Immature natural killer cell (primary cell): Measurements from ENCODE around the gene SHQ1. TPM values are rescaled to one million over a fixed set of nuclear protein-coding genes. Genes with fewer than 3 reads are reported as not detected.
"Not testable (repeated sequence)": the region's sequence is repeated elsewhere in the genome, so short reads cannot be mapped to it uniquely, and the experiment has no call there.

ENCODE experiments used
- DNase-seq, 3 donors: peaks; one replicate each; pipeline ENCODE4 v3.0.0; 2022; ENCODE audit warnings: mixed read lengths in 1 of 3
- H3K27ac Mint-ChIP-seq, 6 donors: one replicate each; pipeline ENCODE4 v1.8.0; 2020; ENCODE audit warnings: mixed read lengths in 6 of 6, mild to moderate bottlenecking in 5 of 6, inconsistent platforms in 4 of 6, moderate library complexity in 3 of 6
- H3K27me3 Mint-ChIP-seq, 3 donors: one replicate each; pipeline ENCODE4 v1.8.0; 2020 to 2021; ENCODE audit warnings: low read depth in 3 of 3, mild to moderate bottlenecking in 3 of 3, mixed read lengths in 3 of 3, moderate library complexity in 3 of 3, inconsistent platforms in 1 of 3
- H3K36me3 Mint-ChIP-seq, 3 donors: one replicate each; pipeline ENCODE4 v1.8.0; 2020; ENCODE audit warnings: mixed read lengths in 3 of 3, inconsistent platforms in 2 of 3, mild to moderate bottlenecking in 2 of 3
- H3K4me1 Mint-ChIP-seq, 2 donors: one replicate each; pipeline ENCODE4 v1.8.0; 2020; ENCODE audit warnings: inconsistent platforms in 2 of 2, mild to moderate bottlenecking in 2 of 2, mixed read lengths in 2 of 2, moderate library complexity in 1 of 2
- H3K4me3 Mint-ChIP-seq, 5 donors: one replicate each; pipeline ENCODE4 v1.8.0; 2020; ENCODE audit warnings: mild to moderate bottlenecking in 5 of 5, mixed read lengths in 5 of 5, inconsistent platforms in 3 of 5, moderate library complexity in 3 of 5
- H3K9me3 Mint-ChIP-seq, 6 donors: one replicate each; pipeline ENCODE4 v1.8.0; 2020; ENCODE audit warnings: mild to moderate bottlenecking in 6 of 6, mixed read lengths in 6 of 6, inconsistent platforms in 4 of 6, moderate library complexity in 3 of 6
- polyA plus RNA-seq, 3 donors: library from polyadenylated mRNA; unstranded; fragments of 300-500 nt; fragmentation: Illumina TruSeq; gene quantifications; one replicate each; pipeline ENCODE4 v1.2.3, GENCODE V29; 2021

SHQ1 gene
- polyA plus RNA-seq, 3 donors from 2014 or later: 12.4 to 27.4 (median 15.3) TPM

DNA sequence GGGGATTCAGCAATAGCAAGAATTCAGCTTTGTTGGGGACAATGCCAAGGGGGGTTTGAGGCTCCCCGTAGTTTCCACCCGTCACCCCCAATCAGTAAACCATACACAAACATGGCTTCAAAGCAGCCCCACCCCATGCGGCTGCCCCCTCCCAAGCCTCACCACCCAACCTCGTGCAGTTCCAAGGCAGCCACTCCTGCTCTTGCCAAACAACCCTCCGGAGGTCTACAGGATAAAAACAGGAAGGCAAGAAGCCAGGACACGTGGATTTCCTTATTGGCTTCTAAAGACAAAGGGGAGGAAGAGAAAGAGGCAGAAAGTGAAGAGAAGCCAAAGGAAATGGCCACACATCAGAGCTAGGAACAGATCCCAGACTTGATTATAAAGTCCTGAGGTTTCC is 121.1 kb downstream of the SHQ1 start:
- H3K4me3 Mint-ChIP-seq: no peak overlapping the region
- no peak overlapping the region for H3K27ac Mint-ChIP-seq

DNA sequence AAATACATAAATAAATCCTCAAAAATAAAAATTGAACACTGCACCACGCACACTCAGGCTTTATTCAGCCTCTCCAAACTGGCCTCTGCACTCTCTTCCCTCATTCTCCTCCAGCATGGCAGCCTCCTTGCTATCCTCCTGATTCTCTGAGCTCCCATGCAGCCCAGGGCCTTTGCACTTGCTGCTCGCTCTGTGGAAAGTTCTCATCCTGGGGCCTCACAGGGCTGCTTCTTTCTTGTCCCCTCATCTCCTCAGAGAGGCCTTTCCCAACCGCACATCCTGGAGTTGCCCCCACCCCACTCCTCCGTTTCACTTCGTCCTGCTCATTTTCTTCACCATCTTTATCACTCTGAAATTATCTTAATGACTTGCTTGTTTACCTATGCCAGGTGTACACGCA is 123.0 kb downstream of the SHQ1 start:
- no peak for DNase-seq
- Mint-ChIP-seq H3K27ac (peak overlapping the region in 1 of 6 donors; percentile 12), H3K4me3 (no peak overlapping the region), H3K27me3 (peaks cover 0 to 9% (median 4%) of the 10 kb centered on the region in 3 donors), H3K4me1 (no peaks in the 10 kb centered on the region), H3K36me3 (peaks cover 0 to 4% (median 0%) of the 10 kb centered on the region in 3 donors), H3K9me3 (no peaks in the 10 kb centered on the region)

More for the DNA sequence above, 121.1 kb downstream of the SHQ1 start:
- DNase-seq: no peak
- Mint-ChIP-seq H3K36me3 (peaks cover 0 to 4% (median 0%) of the 10 kb centered on the region in 3 donors), H3K9me3 (no peaks in the 10 kb centered on the region), H3K27me3 (peaks cover 0 to 9% (median 8%) of the 10 kb centered on the region in 3 donors), H3K4me1 (no peaks in the 10 kb centered on the region)

DNA sequence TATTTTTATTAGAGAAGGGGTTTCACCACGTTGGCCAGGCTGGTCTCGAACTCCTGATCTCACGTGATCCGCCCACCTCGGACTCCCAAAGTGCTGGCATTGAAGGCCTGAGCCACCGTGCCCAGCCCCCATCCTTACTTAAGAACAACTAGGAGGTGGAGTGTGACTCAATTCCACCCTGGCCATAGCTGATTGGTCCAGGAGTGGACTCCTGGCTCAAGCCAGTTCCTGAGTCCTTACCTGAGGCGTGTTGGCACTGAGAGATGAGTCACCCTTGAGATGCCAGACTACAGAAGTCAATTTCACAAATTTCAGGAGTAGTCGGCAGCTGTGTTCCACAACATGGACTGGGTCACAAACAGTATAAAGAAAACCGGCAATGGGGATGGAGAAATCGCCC is 124.2 kb downstream of the SHQ1 start:
- no peak for DNase-seq
- peaks cover 0 to 4% (median 0%) of the 10 kb centered on the region in 3 donors for H3K36me3 Mint-ChIP-seq
- no peaks in the 10 kb centered on the region for H3K9me3 Mint-ChIP-seq
- no peak overlapping the region for H3K27ac Mint-ChIP-seq
- no peak overlapping the region for H3K4me3 Mint-ChIP-seq
- peaks cover 0 to 10% (median 4%) of the 10 kb centered on the region in 3 donors for H3K27me3 Mint-ChIP-seq
- no peaks in the 10 kb centered on the region for H3K4me1 Mint-ChIP-seq

DNA sequence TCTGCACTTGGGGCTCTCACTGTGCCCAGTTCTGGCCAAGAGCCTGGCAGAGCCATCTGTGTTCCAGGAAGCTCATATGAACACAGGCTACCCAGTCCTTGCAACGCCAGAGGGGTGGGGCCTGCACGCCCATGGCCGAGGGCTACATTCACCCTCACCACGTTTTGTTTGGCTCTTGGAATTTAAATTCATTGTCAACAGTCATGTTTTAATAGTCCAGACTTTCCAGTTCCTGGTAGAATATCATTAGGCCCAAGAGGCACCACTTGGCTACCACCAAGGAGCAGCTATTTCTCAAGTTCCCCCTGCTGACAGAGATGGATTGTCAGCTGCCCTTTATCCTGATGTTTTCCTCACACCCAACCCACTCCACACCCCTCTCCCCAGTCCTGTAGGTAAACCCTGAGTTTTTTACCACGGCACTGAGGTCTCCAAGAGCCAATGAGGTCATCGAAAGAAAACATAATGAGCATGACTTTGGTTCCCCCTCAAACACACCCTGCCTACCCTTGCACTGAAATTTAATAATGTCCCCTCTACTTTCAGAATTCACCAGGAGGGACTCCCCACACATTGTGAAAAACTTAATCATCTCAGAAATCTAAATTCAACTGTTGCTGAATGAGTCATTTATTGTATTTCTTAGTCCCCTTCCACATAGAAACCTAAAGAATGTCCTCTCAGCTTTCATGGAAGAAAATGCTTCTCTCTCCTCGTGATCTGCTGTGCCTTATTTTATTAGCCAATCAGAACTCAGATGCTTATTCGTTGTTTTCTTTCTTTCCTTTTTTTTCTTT is 125.1 kb downstream of the SHQ1 start:
- Mint-ChIP-seq H3K27ac (no peak overlapping the region), H3K9me3 (no peaks in the 10 kb centered on the region), H3K4me3 (no peak overlapping the region), H3K36me3 (peaks cover 0 to 4% (median 0%) of the 10 kb centered on the region in 3 donors), H3K4me1 (no peaks in the 10 kb centered on the region), H3K27me3 (peaks cover 0 to 8% (median 4%) of the 10 kb centered on the region in 3 donors)
- no peak for DNase-seq

DNA sequence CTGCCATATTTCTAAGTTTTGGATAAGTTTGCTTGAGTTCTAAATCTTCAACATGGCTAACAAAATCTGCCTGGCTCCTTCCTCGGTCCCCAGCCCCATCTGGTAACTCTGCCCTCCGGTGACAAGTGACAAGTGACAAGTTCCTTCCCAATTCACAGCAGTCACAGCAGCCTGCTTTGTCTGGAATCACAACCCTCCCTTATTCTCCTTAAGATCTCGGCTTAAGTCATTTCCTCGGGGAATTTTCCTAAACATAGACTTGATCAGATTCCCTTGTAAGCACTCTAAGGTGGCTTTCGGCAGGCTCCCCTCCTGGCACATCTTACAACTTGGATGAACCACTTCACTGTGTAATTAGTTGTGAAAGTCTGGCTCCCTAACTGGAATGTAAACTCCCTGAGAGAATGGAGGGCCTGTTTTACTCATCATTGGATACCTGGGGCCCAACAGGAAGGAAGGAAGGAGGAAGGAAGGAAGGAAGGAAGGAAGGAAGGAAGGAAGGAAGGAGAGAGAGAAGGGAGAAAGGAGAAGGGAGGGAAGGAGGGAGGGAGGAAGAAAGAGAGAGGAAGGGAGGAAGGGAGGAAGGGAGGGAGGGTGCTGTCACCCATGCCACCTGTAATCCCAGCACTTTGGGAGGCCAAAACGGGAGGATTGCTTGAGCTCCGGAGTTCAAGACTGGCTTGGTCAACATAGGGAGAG is 126.4 kb downstream of the SHQ1 start:
- H3K9me3 Mint-ChIP-seq: peaks cover 0 to 3% (median 0%) of the 10 kb centered on the region in 6 donors
- no peaks in the 10 kb centered on the region for H3K4me1 Mint-ChIP-seq
- peaks cover 0 to 7% (median 4%) of the 10 kb centered on the region in 3 donors for H3K27me3 Mint-ChIP-seq
- peaks cover 0 to 4% (median 0%) of the 10 kb centered on the region in 3 donors for H3K36me3 Mint-ChIP-seq
- H3K4me3 Mint-ChIP-seq: no peak overlapping the region
- no peak overlapping the region for H3K27ac Mint-ChIP-seq
- no peak for DNase-seq

DNA sequence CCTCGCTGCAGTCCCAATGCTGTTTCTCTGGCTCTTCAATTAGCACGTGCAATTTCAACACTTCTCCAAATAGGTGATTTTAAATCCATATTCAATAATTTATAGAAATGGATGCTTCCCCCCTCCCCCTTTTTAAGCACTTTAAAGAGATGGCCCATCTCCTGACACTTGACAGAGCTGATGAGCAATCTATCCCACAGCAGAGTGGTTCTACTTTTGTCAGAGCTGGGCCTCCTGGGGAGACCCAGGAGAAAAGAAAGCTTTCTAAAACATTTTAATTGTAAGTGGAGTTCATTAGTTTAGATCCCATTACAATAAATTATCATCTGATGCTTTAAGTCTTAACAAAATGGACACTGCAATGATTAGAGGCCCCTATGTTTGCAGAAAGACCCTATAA is 127.7 kb downstream of the SHQ1 start:
- Mint-ChIP-seq H3K9me3 (peaks cover 0 to 3% (median 0%) of the 10 kb centered on the region in 6 donors), H3K4me1 (no peaks in the 10 kb centered on the region), H3K27ac (no peak overlapping the region), H3K4me3 (no peak overlapping the region), H3K36me3 (peaks cover 0 to 4% (median 0%) of the 10 kb centered on the region in 3 donors), H3K27me3 (peaks cover 0 to 7% (median 4%) of the 10 kb centered on the region in 3 donors)
- no peak for DNase-seq

DNA sequence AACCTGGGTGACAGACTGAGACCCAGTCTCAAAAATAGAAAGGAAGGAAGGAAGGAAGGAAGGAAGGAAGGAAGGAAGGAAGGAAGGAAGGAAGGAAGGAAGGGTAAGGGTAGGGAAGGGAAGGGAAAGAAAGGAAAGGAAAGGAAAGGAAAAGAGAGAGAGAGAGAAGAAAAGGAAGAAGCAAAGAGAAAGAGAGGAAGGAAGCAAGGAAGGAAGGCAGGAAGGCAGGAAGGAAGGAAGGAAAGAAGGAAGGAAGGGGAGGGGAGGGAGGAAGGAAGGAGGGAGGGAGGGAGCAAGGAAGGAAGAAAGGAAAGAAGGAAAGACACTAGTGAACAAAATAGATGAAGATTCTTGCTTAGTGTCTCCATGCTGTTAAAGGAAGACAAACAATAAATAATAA is 129.1 kb downstream of the SHQ1 start:
- Mint-ChIP-seq H3K27ac (no peak overlapping the region), H3K36me3 (peaks cover 3 to 7% (median 6%) of the 10 kb centered on the region in 3 donors), H3K4me1 (no peaks in the 10 kb centered on the region), H3K4me3 (no peak overlapping the region), H3K9me3 (peaks cover 0 to 10% (median 4%) of the 10 kb centered on the region in 6 donors), H3K27me3 (peaks cover 2 to 4% (median 2%) of the 10 kb centered on the region in 3 donors)
- no peak for DNase-seq

DNA sequence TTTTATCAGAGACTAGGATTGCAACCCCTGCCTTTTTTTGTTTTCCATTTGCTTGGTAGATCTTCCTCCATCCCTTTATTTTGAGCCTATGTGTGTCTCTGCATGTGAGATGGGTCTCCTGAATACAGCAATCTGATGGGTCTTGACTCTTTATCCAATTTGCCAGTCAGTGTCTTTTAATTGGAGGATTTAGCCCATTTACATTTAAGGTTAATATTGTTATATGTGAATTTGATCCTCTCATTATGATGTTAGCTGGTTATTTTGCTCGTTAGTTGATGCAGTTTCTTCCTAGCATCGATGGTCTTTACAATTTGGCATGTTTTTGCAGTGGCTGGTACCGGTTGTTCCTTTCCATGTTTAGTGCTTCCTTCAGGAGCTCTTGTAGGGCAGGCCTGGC is 134.1 kb downstream of the SHQ1 start:
- H3K27me3 Mint-ChIP-seq, H3K27ac Mint-ChIP-seq, H3K4me3 Mint-ChIP-seq, H3K4me1 Mint-ChIP-seq, H3K36me3 Mint-ChIP-seq, DNase-seq: not testable (repeated sequence)
- H3K9me3 Mint-ChIP-seq: peaks cover 0 to 11% (median 4%) of the 10 kb centered on the region in 6 donors

DNA sequence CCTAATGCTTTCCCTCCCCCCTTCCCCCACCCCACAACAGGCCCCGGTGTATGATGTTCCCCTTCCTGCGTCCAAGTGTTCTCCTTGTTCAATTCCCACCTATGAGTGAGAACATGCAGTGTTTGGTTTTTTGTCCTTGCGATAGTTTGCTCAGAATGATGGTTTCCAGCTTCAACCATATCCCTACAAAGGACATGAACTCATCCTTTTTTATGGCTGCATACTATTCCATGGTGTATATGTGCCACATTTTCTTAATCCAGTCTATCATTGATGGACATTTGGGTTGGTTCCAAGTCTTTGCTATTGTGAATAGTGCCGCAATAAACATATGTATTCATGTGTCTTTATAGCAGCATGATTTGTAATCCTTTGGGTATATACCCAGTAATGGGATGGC is 137.8 kb downstream of the SHQ1 start:
- DNase-seq, H3K9me3 Mint-ChIP-seq, H3K27ac Mint-ChIP-seq, H3K4me3 Mint-ChIP-seq, H3K36me3 Mint-ChIP-seq, H3K27me3 Mint-ChIP-seq, H3K4me1 Mint-ChIP-seq: not testable (repeated sequence)

DNA sequence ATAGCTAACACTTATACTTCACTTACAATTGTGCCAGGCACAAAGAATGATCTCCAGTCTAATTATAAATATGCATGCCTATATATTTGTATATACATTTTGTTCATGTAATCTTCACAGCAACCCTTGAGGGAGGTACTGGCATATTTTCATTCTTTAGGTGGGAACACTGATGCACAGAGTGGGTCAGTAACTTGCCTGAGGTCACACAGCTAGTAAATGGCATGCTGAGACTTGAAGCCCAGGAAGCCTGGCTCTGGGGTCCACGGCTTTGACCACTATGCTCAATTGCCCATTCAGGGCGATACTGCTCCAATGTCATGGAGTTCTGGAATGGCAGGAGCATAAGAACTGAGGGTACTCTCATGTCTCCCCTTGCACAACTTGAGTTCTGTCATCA is 139.8 kb downstream of the SHQ1 start:
- H3K9me3 Mint-ChIP-seq: peaks cover 0 to 2% (median 0%) of the 10 kb centered on the region in 6 donors
- DNase-seq: no peak
- no peaks in the 10 kb centered on the region for H3K4me1 Mint-ChIP-seq
- H3K36me3 Mint-ChIP-seq: no peaks in the 10 kb centered on the region
- H3K27me3 Mint-ChIP-seq: peaks cover 0 to 3% (median 2%) of the 10 kb centered on the region in 3 donors
- H3K27ac Mint-ChIP-seq: no peak overlapping the region
- H3K4me3 Mint-ChIP-seq: no peak overlapping the region

DNA sequence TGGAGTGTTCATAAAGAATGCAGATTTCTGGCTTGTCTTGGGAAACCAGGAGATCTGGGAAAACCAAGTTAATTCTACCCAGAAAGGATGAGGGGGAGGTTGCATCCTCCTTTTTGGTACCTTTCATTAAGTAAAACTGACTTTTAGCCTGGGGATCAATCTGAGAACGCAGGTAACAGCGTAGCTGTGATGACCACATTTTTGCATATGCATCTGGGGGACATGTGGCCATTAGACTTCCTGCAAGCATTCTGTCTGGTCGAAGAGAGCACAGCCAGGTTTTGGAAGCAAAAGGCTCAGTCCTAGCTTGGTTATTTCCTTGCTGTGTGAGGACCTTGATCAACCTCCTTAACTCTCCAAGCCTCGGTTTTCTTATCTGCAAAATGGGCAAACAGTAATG is 145.2 kb downstream of the SHQ1 start:
- Mint-ChIP-seq H3K36me3 (no peaks in the 10 kb centered on the region), H3K4me3 (no peak overlapping the region), H3K27ac (no peak overlapping the region), H3K9me3 (no peaks in the 10 kb centered on the region), H3K4me1 (no peaks in the 10 kb centered on the region), H3K27me3 (peaks cover 0 to 3% (median 2%) of the 10 kb centered on the region in 3 donors)
- DNase-seq: no peak

DNA sequence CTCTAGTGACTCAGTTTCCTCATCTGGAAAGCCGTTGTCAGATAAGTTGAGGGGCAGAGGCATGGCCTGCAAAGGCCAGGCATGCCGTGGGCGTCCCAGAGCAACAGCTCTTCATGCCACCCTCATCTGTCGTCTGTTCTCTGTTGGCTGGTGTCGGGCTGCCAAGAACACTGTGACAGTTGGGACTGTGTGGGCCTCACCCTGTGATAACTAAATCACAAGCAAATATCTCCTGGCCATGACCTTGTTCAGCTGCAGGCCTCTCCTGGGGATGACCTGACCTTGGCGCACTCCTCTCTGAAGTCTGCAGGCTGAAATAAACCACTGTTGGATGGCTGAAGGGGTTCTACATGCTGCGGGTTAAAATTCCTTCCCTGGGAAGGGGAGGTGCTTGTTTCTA is 145.9 kb downstream of the SHQ1 start:
- no peak for DNase-seq
- Mint-ChIP-seq H3K9me3 (no peaks in the 10 kb centered on the region), H3K27me3 (peaks cover 0 to 3% (median 2%) of the 10 kb centered on the region in 3 donors), H3K27ac (no peak overlapping the region), H3K4me3 (no peak overlapping the region), H3K36me3 (no peaks in the 10 kb centered on the region), H3K4me1 (no peaks in the 10 kb centered on the region)

DNA sequence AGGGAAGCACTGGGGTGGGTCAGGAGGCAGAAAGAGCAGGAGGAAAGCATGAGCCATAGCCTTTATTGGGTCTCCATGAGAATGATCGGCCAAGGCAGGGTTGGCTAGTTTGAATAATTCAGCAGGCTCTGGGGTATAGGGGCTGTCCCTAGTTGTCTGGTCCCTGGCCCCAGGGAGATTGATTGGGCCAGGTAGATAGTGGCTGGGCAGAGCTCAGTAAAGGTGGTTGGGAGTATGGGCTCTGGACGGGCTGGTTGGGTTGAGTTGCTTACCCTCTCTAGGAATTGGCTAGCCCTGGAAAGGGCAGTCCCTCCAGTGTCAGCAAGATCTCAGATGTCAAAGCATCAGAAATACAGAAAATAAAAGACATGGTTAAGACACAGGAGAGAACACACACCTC is 148.1 kb downstream of the SHQ1 start:
- H3K4me1 Mint-ChIP-seq: no peaks in the 10 kb centered on the region
- H3K36me3 Mint-ChIP-seq: no peaks in the 10 kb centered on the region
- H3K27ac Mint-ChIP-seq: no peak overlapping the region
- H3K9me3 Mint-ChIP-seq: no peaks in the 10 kb centered on the region
- no peak for DNase-seq
- peaks cover 0 to 3% (median 2%) of the 10 kb centered on the region in 3 donors for H3K27me3 Mint-ChIP-seq
- no peak overlapping the region for H3K4me3 Mint-ChIP-seq

DNA sequence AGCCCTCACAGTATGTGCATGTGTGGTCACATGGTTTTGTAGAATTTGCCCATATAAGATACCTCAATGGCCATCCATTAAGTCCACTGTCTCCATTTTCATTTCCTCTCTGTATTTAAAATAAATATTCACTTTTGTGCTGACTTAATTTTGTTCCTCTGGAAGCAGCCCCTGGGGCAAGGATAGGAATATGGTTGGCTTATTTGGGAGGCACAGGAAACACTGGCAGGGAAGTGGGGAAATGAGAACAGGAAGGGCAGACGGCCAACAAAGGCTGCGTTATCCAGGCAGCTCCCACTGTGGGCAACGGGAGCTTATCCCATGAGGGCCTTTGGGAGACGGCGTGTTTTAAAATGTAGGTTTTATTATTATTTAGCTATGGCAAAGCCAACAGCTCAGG is 148.6 kb downstream of the SHQ1 start:
- no peaks in the 10 kb centered on the region for H3K4me1 Mint-ChIP-seq
- no peak for DNase-seq
- no peak overlapping the region for H3K27ac Mint-ChIP-seq
- H3K27me3 Mint-ChIP-seq: peaks cover 0 to 2% (median 0%) of the 10 kb centered on the region in 3 donors
- no peaks in the 10 kb centered on the region for H3K9me3 Mint-ChIP-seq
- H3K4me3 Mint-ChIP-seq: no peak overlapping the region
- H3K36me3 Mint-ChIP-seq: no peaks in the 10 kb centered on the region
